A549 (cell line): ENCODE measurements around the gene LY86.

Source experiments
- BCL3 ChIP-seq: fragments of >200 bp; sonication (Bioruptor Twin); formaldehyde crosslinking; IDR thresholded peaks from 3 replicates; pipeline ENCODE4 v1.6.1; 2016
- CEBPB ChIP-seq, 2 experiments: fragments of >200 bp in 1 of 2; sonication (Bioruptor Twin) in 1 of 2; formaldehyde crosslinking in 1 of 2; IDR thresholded peaks; 2 replicates each; pipeline ENCODE4 v1.6.1; 2012 to 2016
- CTCF ChIP-seq: fragments of >200 bp; sonication (Bioruptor Twin); formaldehyde crosslinking; IDR thresholded peaks from 3 replicates; pipeline ENCODE4 v1.5.1; 2016
- FOSL2 ChIP-seq, 2 experiments: fragments of 450-650 bp in 1 of 2; fragments of >200 bp in 1 of 2; sonication (Bioruptor Twin) in 1 of 2; formaldehyde crosslinking; IDR thresholded peaks; 2 replicates each; pipeline versions ENCODE4 v1.5.0 to v1.6.1; 2016 to 2020; ENCODE audit warnings: mild to moderate bottlenecking in 1 of 2, moderate library complexity in 1 of 2
- KDM5A ChIP-seq: fragments of 200-600 bp; sonication (generic); IDR thresholded peaks from 2 replicates; pipeline ENCODE4 v1.6.1; 2016; ENCODE audit warnings: antibody characterized with exemption, mild to moderate bottlenecking
- POLR2A ChIP-seq: IDR thresholded peaks from 2 replicates; pipeline ENCODE4 v1.6.1; 2012; ENCODE audit warnings: mild to moderate bottlenecking, low read length
- REST ChIP-seq: fragments of 200-600 bp; sonication (generic); IDR thresholded peaks from 2 replicates; pipeline ENCODE4 v1.6.1; 2016; ENCODE audit warnings: antibody characterized with exemption, mild to moderate bottlenecking, moderate library complexity

GRCh38 chr6:6643398-6643797 lies 54.9 kb downstream of the LY86 start:
- TF ChIP-seq CTCF (no peak), REST (no peak), KDM5A (no peak), CEBPB (IDR thresholded peaks at IDR 0.05) (no peak), POLR2A (no peak), BCL3 (no peak), FOSL2 (IDR thresholded peaks at IDR 0.05) (no peak), FOSL2 (CRISPR knock-in tag; IDR thresholded peaks at IDR 0.05) (no peak)
